A549 (cell line): Measurements from ENCODE around the gene RAX2.

Experiments
- HEYL ChIP-seq: fragments of 250-450 bp; sonication (Bioruptor Pico); IDR thresholded peaks from 2 replicates; pipeline ENCODE4 v1.8.0; 2021; ENCODE audit warnings: mild to moderate bottlenecking, moderate library complexity
- HOXA7 ChIP-seq: fragments of 250-450 bp; sonication (Bioruptor Pico); IDR thresholded peaks from 2 replicates; pipeline ENCODE4 v1.5.0; 2020; ENCODE audit warnings: mild to moderate bottlenecking, moderate library complexity
- RFX5 ChIP-seq: fragments of 450-650 bp; IDR thresholded peaks from 2 replicates; pipeline ENCODE4 v1.7.1; 2014; ENCODE audit warnings: antibody characterized with exemption, mild to moderate bottlenecking, moderate library complexity

GRCh38 chr19:3734310-3734600, 37.8 kb downstream of the RAX2 start:
- no peak for TF ChIP-seq HOXA7 (CRISPR knock-in tag)
- no peak for TF ChIP-seq RFX5
- no peak for TF ChIP-seq HEYL (CRISPR knock-in tag)
